DMS 273 (cell line): ENCODE measurements around the gene SCMH1.

Experiments used
- DNase-seq: peaks from one replicate; lab custom pipeline; 2025; ENCODE audit not compliant: unreplicated experiment; lab: John Stamatoyannopoulos, UW

Gene SCMH1

DNA sequence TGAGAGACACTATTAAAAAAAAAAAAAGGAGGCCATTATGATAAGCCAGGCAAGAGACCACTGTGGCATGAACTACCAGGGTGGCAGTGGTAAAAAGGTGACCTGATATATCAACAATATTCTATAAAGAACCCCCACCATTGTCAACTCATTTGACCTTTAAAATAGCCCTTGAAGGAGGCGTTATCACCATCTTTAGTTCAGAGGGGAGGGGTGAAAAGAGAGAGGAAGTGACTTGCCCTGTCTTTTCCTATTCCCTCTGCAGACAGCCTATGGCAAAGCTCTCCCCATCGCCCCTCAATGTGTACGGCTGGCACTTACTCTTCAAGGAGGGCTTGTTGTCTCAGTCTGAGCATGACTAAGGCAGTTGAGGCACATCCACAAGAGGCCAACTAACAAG, 208.8 kb downstream of the SCMH1 start:
- DNase-seq, result no peak

GRCh38 chr1:41032147-41032546, 210.0 kb downstream of the SCMH1 start:
- DNase-seq, result no peak

GRCh38 chr1:41030872-41031616, 211.1 kb downstream of the SCMH1 start:
- no peak for DNase-seq

- no peak for DNase-seq
These were observed 214.0 kb downstream of the SCMH1 start for GRCh38 chr1:41028034-41028642.

DNA sequence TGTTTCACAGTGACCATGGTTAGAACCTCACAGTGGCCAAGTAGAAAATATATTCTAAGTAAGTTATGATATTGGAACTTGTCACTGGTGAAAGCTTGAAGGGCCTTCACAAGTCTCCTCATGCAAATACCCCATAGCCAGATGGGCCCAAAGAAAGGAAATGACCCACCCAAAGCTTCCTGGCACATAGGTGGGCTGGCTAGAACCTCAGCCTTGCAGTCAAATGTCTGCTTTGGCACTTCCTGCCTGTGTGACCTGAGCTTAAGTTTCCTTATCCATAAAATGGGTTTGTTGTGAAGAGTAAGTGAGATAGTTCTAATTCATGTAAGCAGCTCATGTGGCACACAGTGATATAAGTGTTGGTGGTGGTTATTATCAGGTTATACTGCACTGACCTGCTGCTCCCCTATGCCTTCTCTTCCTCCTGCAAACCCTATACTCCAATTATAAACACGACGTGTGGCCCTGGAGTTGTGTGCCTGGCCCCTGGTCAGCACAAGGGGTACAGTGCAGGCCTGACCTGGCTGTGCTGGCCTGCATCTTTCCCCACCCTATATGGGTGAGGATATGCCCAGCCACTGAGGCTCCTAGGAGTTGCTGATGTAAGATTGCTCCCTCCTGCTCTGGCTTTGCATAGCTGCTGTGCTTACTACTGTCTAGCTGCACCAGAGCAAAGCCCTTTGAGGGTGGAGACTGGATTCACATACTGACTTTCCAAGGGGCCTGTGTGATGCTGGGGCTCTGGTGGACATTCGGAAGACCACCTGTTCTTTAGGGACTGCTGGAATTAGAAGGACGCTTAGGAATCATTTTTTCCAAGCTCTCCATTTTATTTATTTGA, 215.9 kb downstream of the SCMH1 start:
- DNase-seq, result peak; percentile 94

- DNase-seq, result peak; percentile 95
These were observed 217.2 kb downstream of the SCMH1 start for GRCh38 chr1:41024953-41025352.

GRCh38 chr1:41023279-41023990, 218.7 kb downstream of the SCMH1 start:
- peak; percentile 99 for DNase-seq

DNA sequence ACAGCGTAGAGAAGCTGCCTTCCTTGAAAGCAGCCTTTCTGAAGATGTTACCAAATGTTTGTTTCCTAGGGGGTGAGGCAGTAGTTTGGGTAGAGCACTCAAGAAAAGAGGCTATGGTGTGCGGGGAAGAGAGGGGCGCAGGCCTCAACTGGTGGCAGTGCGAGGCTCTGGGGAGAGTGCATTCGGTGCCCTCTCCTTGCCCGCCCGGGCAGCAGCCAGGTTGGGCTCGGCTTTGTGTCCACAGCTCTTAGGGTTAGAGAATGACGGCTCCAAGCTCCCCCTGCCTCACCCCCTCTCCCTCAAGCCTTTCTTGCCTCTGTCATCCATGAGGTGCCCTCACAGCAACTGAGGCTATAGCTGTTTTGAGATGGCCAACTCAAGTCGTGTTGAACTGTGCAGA, 219.7 kb downstream of the SCMH1 start:
- peak; percentile 95 for DNase-seq

DNA sequence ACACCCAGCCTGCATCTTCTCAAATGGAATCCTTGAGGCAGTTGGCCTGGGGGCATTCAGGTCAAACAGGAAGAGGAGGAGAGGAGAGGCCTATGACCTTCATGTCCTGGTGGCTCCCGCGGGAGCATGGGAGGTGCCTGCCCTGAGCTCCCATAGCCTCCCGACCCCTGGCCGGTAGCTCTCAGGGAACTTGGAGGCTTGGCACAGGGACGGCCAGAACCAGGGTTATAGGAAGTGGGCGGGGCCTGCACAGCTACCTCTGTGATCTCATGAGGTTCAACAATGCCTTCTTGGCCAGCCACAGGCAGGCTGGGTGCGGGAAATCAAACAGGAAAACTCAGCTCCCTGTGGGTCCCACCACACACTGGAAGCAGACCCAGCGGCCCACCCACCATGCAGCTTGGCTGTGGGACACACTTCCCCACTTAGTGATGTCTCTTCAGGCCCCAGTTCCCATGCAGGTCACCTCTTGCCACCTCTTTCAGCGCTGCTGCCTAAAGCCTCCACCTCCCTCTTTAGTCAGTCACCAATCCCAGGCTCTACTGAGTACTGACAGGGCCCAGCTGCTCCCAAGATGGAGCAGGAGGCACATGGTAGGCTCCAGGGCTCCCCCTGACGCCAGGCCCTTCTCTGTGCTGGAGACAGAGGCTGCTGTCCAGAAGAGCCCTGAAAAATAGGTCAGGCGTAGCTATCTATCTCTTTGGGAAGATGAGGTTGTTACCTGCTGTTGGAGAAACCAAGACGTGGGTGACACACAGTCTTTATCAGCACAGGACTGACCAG, 220.4 kb downstream of the SCMH1 start, which contains the start of gene SLFNL1:
TSS of gene SLFNL1 (minus strand) at position 200 of the 783 bp plus-strand sequence. CDS start 1,065 bp downstream, outside the sequence.
- DNase-seq, result peak; percentile 100

GRCh38 chr1:41020654-41021053, 221.5 kb downstream of the SCMH1 start:
- DNase-seq, result peak; percentile 97

DNA sequence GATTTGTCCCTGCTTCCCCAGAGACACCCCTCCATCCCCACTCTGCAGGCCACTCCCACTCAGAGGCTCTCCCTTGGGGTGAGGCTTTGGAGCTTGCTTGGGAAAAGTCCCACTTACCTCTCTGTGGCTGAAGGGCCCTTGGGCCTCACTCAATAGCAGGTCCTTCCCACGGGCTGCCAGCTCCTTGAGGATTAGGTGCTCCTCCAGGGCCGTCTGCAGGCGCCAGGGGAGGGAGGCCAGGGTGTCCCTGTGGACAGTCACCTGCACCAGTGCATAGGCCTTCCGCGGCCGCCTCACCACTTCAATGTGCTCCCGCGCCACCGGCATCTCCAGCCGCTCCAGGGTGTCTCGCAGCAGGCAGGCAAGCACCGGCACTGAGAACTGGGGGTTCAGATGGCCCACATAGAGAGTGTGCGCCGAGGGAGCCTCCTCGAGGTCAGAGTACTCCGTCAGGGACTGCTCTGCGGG, 222.0 kb downstream of the SCMH1 start:
- DNase-seq, result peak; percentile 96

DNA sequence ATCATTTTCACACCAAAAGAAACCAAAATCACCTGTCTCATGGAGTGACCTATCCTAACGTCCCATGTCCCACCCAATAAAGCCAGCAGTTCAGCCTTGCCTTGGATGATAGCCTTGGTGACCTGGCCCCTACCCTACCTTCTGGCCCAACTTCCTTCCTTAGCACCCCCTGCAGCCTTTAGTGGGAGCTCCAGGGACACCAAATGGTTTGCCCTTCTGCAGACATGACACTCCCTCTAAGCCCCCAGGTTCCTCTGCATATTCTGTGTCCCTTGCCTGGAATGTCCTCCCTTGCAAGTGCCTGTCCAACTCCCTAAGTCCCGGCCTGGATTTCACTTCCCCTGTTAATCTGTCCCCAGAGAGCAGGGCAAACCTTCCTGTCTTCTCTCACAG, 222.8 kb downstream of the SCMH1 start:
- DNase-seq, result peak; percentile 94

DNA sequence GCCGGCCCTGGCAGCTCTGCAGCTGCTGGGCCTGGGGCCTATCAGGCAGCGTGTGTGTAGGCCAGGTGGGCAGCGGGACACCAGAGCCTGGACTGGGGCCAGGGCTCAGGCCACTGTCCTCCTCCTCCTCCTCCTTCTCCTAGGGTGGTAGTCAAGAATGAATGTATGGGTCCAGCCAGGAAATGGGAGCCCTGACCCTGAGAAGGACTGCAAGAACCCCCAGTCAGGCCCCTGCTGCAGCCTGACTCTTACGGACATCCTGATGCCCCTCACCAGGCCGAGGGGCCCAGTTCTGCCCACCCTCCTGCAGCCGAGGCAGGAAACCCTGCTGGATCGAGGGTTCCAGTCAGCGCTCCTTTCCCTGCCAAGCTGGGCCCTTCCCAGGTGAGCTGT, 224.1 kb downstream of the SCMH1 start:
- no peak for DNase-seq

DNA sequence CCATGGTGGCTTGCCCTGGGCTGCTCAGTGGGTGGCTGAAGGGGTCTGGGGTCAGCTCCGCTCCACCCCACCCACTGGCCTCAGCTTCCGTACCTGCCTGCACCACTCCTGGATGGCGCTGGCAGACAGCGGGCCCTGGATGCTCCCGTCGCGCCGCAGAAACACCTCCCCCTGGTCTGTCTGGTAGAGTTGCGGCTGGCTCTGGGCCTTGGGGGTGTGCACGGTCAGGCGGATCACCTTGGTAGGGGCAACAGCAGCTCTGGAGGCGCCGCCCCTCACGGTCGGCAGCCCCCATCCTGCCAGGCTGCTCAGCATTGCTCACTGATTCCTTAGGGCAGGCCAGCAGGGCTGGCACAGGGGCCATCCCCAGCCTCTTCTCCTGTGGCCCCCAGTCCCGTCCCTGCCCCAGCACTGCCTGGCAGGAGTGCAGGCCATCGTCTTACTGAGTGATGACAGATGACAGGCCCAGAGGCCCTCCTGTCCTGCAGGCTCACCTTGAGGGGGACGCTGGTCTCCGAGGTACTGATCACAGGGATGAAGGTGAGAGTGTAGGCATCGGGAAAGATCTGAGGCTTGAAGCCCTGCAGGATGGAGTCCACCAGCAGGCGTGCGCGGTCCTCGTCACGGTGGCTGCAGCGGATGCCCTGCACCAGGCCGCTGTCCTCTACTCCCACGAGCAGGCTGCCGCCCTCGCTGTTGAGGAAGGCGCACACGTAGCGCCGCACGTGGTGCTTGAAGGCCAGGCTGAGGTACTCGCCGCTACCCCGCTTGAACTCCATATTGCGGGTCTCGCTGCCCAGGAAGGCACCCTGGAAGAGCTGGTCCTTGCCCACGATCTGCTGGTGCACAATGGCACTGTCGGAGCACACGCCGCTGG, 224.7 kb downstream of the SCMH1 start:
- DNase-seq, result no peak

DNA sequence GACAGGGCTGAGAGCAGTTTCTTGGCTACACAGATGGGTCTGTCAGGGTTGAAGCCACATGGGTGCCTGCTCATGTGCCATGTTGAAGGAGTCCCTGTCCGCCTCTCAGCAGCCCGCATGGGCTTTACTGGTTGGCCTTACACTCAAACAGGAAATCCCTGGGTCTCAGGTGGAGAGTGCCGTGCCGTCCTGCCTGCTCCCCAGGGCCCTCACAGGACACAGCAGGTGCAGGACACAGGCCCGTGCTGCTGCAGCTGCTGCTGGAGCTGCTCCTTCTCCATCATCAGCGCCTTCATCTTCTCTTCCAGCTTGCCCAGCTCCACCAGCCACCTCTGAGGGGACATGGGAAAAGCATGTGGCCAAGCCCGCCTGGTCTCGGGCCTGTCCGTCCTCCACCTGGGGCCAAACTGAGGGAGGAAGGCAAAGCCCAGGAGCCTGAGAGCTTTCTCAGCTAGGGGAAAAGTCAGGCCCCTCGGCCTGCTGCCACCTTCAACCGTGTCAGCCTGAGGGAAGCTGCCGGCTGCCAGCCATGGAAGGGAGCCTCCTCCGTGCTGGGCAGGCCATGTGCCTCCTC, 226.1 kb downstream of the SCMH1 start:
- DNase-seq, result peak; percentile 94

- DNase-seq, result no peak
These were observed 226.7 kb downstream of the SCMH1 start for GRCh38 chr1:41015281-41015896.

DNA sequence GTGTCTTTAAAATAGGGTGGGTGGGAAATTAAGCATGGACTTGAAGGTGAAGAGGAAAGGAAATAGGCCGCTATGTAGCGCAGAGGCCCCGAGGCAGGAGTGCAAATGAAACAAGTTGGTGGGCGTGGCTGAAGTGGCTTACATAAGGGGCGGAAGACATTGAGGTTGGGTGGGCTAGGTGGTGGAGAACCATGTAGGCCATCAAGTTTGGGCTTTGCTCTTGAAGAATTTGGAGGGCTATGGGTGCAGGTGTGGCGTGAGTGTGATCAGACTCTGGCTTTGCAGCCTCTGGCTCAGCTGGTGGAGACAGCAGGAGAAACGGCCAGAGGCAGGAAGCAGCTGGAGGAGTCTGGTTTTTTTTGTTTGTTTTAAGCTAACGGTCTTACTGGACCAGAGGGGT, 227.2 kb downstream of the SCMH1 start:
- DNase-seq, result peak; percentile 93

DNA sequence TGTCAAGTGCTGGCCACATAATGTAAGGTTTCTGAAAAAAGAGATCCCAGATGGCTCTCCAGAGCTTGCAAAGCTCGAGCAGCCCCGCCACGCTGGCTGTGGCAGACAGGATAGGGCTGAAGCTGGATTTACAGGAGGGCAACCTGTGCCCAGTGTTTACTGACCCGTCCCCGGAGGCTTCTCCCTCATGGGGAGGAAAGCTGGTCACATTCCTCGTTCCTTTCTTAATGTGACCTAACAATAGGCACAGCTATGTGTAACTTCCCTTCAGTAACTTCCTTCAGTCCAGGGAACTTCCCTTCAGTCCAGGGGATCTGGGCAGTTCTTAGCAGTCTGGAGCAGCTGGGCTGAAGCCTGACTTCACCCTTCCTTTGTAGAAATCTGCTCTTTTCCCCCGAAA, 228.3 kb downstream of the SCMH1 start:
- DNase-seq, result peak; percentile 90
